GM18517 (cell line): ENCODE data around the gene RUNDC3A.

Experiments used
- ATAC-seq: cut with Tn5 transposase; IDR thresholded peaks from one replicate; pipeline ENCODE4 v1.9.1; 2021; ENCODE audit warnings: mild to moderate bottlenecking, moderate library complexity; ENCODE audit not compliant: unreplicated experiment

Gene RUNDC3A

DNA sequence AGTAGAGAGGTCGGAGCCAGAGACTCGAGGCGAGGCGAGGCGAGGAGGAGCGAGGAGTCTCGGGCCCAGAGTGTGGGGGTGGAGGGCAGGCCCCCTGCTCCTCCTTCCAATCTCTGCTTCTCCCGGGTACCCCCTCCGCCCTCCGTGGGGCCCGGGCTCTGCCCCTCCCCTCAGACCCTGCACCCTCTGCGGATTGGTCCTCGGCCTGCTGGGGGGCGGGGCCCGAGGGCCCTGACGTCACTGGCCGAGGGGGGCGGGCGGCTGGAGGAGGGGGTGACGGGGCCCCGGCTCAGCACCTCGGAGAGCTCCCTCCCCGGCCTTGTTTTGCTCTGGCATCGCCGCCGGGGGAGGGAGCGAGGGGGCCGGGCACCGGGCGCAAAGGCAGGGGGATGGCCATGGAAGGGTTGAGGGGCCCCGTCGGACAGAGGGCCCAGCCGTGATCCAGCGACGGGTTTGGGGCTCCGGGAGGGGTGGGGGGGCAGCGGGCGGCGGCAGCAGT lies at the start of gene RUNDC3A:
Gene RUNDC3A, plus strand, starts transcription at position 282 of the 499 bp plus-strand sequence. CDS start 232 bp downstream, outside the sequence.
- no peak for ATAC-seq

GRCh38 chr17:44258811-44259351 lies 49.5 kb upstream of the RUNDC3A start:
- ATAC-seq, result no peak

- no peak for ATAC-seq
Measured at GRCh38 chr17:44260296-44260695, 48.1 kb upstream of the RUNDC3A start.

- ATAC-seq, result no peak
Measured at GRCh38 chr17:44262654-44263225, 45.7 kb upstream of the RUNDC3A start.

DNA sequence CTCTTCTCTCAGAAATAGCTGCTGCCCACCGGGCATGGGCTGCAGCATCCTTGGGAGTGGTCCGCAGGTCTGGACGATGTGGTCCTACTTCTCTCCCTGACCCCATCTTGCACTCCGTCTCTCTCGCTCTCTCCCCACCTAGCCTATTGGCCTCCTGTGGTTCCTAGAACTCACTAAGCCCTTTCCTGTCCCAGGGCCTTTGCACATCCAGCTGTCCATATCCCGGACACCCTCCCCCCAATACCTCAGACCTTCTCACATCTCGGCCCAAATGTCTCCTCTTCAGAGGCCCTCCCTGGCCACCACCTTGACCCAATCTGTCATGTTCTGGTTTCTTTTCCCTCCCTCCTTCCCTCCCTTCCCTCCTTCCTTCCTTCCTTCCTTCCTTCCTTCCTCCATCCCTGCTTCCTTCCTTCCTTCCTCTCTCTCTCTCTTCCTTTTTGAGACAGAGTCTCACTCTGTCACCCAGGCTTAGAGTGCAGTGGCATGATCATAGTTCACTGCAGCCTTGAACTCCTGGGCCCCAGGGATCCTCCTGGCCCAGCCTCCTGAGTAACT lies 45.0 kb upstream of the RUNDC3A start:
- no peak for ATAC-seq

- ATAC-seq, result no peak
Measured at GRCh38 chr17:44266402-44267164, 41.8 kb upstream of the RUNDC3A start.

DNA sequence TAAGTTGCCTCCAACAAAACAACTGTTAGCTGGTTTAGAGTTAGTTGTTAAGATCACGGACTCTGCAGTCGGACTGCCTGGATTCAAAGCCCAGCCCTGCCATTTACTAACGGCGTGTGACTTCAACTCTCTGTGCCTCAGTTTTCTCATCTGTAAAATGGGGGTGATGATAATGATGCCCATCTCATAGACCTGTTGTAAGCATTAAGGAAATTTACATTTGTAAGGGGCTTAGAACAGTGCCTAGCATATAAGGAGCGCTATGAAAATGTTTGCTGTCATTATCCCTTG lies 41.3 kb upstream of the RUNDC3A start:
- no peak for ATAC-seq

- no peak for ATAC-seq
Measured at GRCh38 chr17:44267818-44268490, 40.4 kb upstream of the RUNDC3A start, which contains the start of gene SLC4A1. Gene SLC4A1, minus strand, starts transcription at chr17:44268135. Its CDS starts 5,269 bp downstream, at chr17:44262866.

GRCh38 chr17:44268709-44269534 lies 39.5 kb upstream of the RUNDC3A start:
- no peak for ATAC-seq

GRCh38 chr17:44269535-44270240 lies 38.7 kb upstream of the RUNDC3A start:
- no peak for ATAC-seq

- ATAC-seq, result no peak
Measured at GRCh38 chr17:44272321-44272951, 36.0 kb upstream of the RUNDC3A start.

GRCh38 chr17:44272954-44273353 lies 35.4 kb upstream of the RUNDC3A start:
- ATAC-seq, result no peak

DNA sequence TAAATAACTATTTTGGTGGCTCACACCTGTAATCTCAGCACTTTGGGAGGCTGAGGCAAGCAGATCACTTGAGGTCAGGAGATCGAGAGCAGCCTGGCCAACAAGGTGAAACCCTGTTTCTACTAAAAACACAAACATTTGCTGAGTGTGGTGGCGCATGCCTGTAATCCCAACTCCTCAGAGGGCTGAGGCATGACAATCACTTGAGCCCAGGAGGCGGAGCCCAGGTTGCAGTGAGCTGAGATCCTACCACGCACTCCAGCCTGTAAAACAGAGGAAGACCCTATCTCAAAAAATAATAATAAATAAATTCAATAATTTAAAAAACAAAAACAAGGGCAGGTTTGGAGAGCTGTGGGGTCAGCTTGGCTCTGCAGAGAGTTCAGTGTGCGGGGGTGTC lies 34.8 kb upstream of the RUNDC3A start:
- no peak for ATAC-seq

DNA sequence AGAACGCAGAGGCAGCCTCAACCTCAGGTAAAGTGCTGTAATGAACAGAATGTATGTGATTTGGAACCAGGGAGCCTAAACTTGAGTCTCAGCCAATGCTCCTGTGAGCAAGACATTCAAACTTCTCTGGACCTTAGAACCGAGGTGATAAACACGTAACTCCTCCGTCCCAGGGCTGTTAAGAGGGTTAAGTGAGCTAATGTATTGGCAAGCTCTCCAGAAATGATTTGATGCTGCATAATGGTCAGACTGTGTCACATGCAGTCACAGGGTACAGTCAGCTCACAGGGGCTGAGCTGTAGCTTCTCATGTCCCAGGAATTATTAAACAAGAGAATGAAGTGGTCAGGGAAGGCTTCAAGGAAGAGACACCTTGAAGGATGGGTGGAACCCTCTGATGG lies 30.4 kb upstream of the RUNDC3A start:
- ATAC-seq, result no peak

- ATAC-seq, result no peak
Measured at GRCh38 chr17:44279346-44279665, 29.1 kb upstream of the RUNDC3A start.

DNA sequence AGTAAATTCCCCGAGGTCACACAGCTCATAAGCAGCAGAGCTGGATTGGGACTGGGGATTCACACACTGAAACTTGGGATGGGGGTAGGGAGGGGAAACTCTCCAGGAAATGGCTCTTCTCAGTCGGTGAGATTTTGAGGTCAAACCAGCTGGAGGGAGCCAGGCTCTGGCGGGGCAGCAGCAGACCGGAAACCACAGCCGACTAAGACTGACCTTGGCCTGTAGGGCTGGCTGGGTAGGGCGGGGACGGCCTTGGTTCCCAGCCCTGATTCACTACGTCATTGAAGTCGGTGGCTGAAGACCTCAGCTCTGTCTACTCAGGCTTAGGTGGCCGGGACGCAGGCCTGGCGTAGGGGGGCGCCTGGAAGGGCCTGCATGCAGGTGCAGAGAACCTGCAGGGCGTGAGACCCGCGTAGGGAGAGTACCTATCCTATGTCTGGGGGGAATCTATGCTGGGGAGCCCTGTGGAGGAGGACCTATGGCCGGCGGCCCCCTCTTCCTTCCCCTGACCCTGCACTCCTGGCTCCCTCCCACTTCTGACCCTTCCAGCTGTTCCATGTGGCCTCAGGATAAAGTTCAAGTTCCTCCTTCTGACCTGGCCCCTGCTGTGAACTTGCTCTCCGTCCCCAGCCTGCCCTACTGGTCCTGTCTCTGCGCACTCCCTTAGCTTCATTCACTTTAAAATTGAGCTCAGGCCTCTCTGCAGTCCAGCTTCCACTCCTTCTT lies 28.6 kb upstream of the RUNDC3A start:
- ATAC-seq, result peak; percentile 61

- ATAC-seq, result no peak
Measured at GRCh38 chr17:44280392-44280937, 27.9 kb upstream of the RUNDC3A start.

- no peak for ATAC-seq
Measured at GRCh38 chr17:44281570-44281969, 26.8 kb upstream of the RUNDC3A start.

- ATAC-seq, result no peak
Measured at GRCh38 chr17:44282264-44282663, 26.1 kb upstream of the RUNDC3A start.
